Adrenal gland (tissue), 12 donors: ENCODE data around the gene SPATS2. TPM values are rescaled to one million over a fixed set of nuclear protein-coding genes. Genes with fewer than 3 reads are reported as not detected.

Experiments
- DNase-seq, 7 donors: peaks; one replicate each; pipeline ENCODE4 v3.0.0-alpha.2; 2019 to 2020
- H3K27ac ChIP-seq, 5 donors: fragments of 200-600 bp; sonication (generic) in 4 of 5; 1 replicate in 3 of 5; 2 replicates in 2 of 5; pipeline versions ENCODE4 v1.5.1 to v1.8.0; 2016 to 2020; ENCODE audit warnings: mild to moderate bottlenecking in 1 of 5
- H3K27me3 ChIP-seq: fragments of 200-600 bp; 2 replicates; pipeline ENCODE4 v1.8.0; 2021
- H3K36me3 ChIP-seq, 2 donors: fragments of 200-600 bp; replicated peaks in 1 of 2; 1 replicate in 1 of 2; 2 replicates in 1 of 2; pipeline versions ENCODE4 v1.5.1 to v1.8.0; 2018 to 2022
- H3K4me1 ChIP-seq, 2 donors: fragments of 200-600 bp; replicated peaks in 1 of 2; 1 replicate in 1 of 2; 2 replicates in 1 of 2; pipeline versions ENCODE4 v1.5.1 to v1.8.0; 2018 to 2021
- H3K4me3 ChIP-seq, 4 donors: fragments of 200-600 bp; sonication (generic) in 3 of 4; one replicate each; pipeline ENCODE4 v1.5.1; 2016 to 2018
- H3K9me3 ChIP-seq, 3 donors: fragments of 200-600 bp; sonication (generic) in 1 of 3; replicated peaks in 1 of 3; 1 replicate in 2 of 3; 2 replicates in 1 of 3; pipeline versions ENCODE4 v1.5.1 to v1.8.0; 2016 to 2021
- POLR2A ChIP-seq, 2 donors: fragments of 450-650 bp; IDR thresholded peaks; one replicate each; pipeline ENCODE4 v1.6.1; 2017; ENCODE audit warnings: antibody characterized with exemption in 2 of 2, mild to moderate bottlenecking in 2 of 2, moderate library complexity in 1 of 2
- WGBS, 4 donors: extraction: QIAGEN DNeasy Blood & Tissue Kit in 2 of 4; methylation state at CpG; one replicate each; pipeline versions ENCODE4 v1.1.5 to v1.1.7; 2013 to 2017; 5-methylcytosine and 5-hydroxymethylcytosine counted together
- intact Hi-C, 2 donors: fragments of 100-400 bp; cut with DNase I; formaldehyde crosslinking; loops; one replicate each; pipeline versions ENCODE4 v1.14.1 to v1.15.0; 2022 to 2023
- polyA plus RNA-seq, 3 donors: library from polyadenylated mRNA; stranded (reverse); fragments of 200-250 nt in 2 of 3; fragments of 350-450 nt in 1 of 3; fragmentation: Illumina TruSeq in 1 of 3; extraction: RNeasy Lipid Tissue Mini Kit (QIAGEN cat#74804) in 1 of 3; gene quantifications; one replicate each; pipeline ENCODE4 v1.2.3, GENCODE V29; 2013 to 2014
- small RNA-seq, 2 donors: library from RNA; depleted of rRNA; stranded (forward); fragments of <200 nt; gene quantifications; one replicate each; pipeline ENCODE3, GENCODE V24; 2016
- total RNA-seq, 9 donors: library from RNA; depleted of rRNA in 4 of 9; stranded (reverse); fragments of >200 nt in 4 of 9; fragments of 120-200 nt in 1 of 9; fragmentation: NEBNext Ultra II Directional in 1 of 9; extraction: Animal tissue kit (Norgen Biotek cat#: 25700) in 1 of 9; gene quantifications; one replicate each; pipeline versions ENCODE4 v1.1.0 to v1.2.4, GENCODE V29; 2013 to 2023
- TF ChIP-seq, protein P1 (sequence below), 6 experiments: fragments of 450-650 bp in 4 of 6; fragments of 200-600 bp in 2 of 6; sonication (generic) in 1 of 6; IDR thresholded peaks; 1 replicate in 5 of 6; 2 replicates in 1 of 6; pipeline versions ENCODE4 v1.5.1 to v1.8.0; 2016 to 2021; ENCODE audit warnings: antibody characterized with exemption in 6 of 6, mild to moderate bottlenecking in 2 of 6, moderate library complexity in 1 of 6
- donor health status: healthy with polysubstance abuse.
- donor health status: Bipolar disorder and iron deficiency.
- donor health status: DM: yes; HTN: yes; CAD: no.
- donor health status: DM: no; HTN: no; CAD: no.
- donor health status: DM: no; HTN: no; CAD: no.
- donor health status: DM: yes; HTN: yes; CAD: no.

SPATS2 gene
- total and polyA plus RNA-seq, 12 donors = 4.9 to 23.1 (median 15.1) TPM

DNA sequence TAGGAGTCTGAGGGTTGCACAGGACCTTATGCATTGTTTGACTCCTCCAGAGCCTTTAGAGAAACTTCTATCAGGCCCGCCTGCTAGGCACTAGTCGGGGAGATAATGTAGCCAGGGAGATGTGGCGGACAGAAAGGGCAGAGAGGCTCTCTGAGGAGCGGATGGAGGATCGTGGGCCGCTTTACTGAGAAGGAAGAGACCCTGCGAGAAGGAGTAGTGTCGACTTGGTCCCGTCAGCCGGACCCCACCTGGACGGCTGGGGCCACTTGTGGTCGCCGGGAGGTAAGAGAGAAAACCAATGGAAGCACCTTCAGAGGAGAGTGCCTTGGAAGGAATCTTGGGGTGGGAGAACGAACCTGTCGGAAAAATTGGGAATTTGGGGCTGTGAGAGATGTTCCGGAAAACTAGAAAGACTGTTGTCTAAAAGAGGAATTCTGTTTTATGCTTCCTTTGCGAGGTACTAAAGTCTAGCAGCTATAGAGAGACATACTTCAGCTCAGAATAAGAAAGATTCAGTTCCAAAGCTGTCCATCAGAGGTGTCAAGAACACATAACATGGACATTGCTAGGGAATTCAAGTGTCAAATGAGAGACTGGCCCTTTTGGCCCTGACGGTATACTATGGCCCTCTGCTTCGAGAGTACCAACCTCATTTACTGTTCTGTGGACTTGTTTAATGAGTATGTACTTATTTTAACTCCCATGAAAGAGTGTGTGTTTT lies 201.3 kb downstream of the SPATS2 start:
- TF ChIP-seq POLR2A (IDR thresholded peaks at IDR 0.05) = no peak
- TF ChIP-seq, protein P1, sequence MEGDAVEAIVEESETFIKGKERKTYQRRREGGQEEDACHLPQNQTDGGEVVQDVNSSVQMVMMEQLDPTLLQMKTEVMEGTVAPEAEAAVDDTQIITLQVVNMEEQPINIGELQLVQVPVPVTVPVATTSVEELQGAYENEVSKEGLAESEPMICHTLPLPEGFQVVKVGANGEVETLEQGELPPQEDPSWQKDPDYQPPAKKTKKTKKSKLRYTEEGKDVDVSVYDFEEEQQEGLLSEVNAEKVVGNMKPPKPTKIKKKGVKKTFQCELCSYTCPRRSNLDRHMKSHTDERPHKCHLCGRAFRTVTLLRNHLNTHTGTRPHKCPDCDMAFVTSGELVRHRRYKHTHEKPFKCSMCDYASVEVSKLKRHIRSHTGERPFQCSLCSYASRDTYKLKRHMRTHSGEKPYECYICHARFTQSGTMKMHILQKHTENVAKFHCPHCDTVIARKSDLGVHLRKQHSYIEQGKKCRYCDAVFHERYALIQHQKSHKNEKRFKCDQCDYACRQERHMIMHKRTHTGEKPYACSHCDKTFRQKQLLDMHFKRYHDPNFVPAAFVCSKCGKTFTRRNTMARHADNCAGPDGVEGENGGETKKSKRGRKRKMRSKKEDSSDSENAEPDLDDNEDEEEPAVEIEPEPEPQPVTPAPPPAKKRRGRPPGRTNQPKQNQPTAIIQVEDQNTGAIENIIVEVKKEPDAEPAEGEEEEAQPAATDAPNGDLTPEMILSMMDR (IDR thresholded peaks at IDR 0.05) = no peak
- DNase-seq = peak in 1 of 7 donors; percentile 8
- H3K27ac ChIP-seq = peak overlapping the region in 1 of 5 donors; percentile 95

More for the DNA sequence above, 201.3 kb downstream of the SPATS2 start:
- Histone ChIP-seq H3K9me3 (no peaks in the 10 kb centered on the region), H3K4me3 (peak overlapping the region; percentile 76 to 86 (median 80)), H3K27me3 (no peaks in the 10 kb centered on the region), H3K36me3 (peaks cover 0 to 25% of the 10 kb centered on the region in 2 donors), H3K4me1 (peaks cover 9 to 21% of the 10 kb centered on the region in 2 donors)
- 2 to 4% (median 2%) methylated on average over 19 of the region's 19 CpGs for WGBS, 4 donors
- intact Hi-C loops = no loop called here

Small RNA genes within 50 kb of the gene (small RNA-seq; reads per million reads assigned to genes)
- gene AC125611.1 = 0 reads per million in 2 donors

Other genes starting within 250 kb of the SPATS2 start
- gene TUBA1B, start 236.1 kb upstream of the SPATS2 start, total RNA-seq = 100 to 1,000 TPM; 174 to 705 (median 415) TPM
- gene TUBA1B, start 236.1 kb upstream of the SPATS2 start, polyA plus RNA-seq = 100 to 1,000 TPM; 190 to 830 (median 244) TPM
- gene TUBA1A, start 178.4 kb upstream of the SPATS2 start, total RNA-seq = 100 to 1,000 TPM in 7 of 9 donors, 10 to 100 TPM in 2; 59.1 to 315 (median 145) TPM
- 100 to 1,000 TPM in 1 of 3 donors, 10 to 100 TPM in 2; 64.7 to 235 (median 81.1) TPM for gene TUBA1A, start 178.4 kb upstream of the SPATS2 start, polyA plus RNA-seq
- gene TUBA1C, start 102.4 kb upstream of the SPATS2 start, total RNA-seq = 100 to 1,000 TPM in 5 of 9 donors, 10 to 100 TPM in 4; 30.1 to 158 (median 107) TPM
- gene TUBA1C, start 102.4 kb upstream of the SPATS2 start, polyA plus RNA-seq = 100 to 1,000 TPM in 1 of 3 donors, 10 to 100 TPM in 2; 43.7 to 292 (median 79.6) TPM
- gene PRPH, start 72.3 kb upstream of the SPATS2 start, total RNA-seq = 10 to 100 TPM in 1 of 9 donors, 1 to 10 TPM in 3, under 1 TPM in 2, not detected in 3; 0.16 to 16.5 (median 3.5) TPM
- gene PRPH, start 72.3 kb upstream of the SPATS2 start, polyA plus RNA-seq = 10 to 100 TPM in 1 of 3 donors, 1 to 10 TPM in 2; 5.9 to 27.8 (median 9.6) TPM
- gene TROAP, start 44.2 kb upstream of the SPATS2 start, total RNA-seq = 1 to 10 TPM in 7 of 9 donors, under 1 TPM in 1, not detected in 1; 0.53 to 9.5 (median 1.9) TPM
- gene TROAP, start 44.2 kb upstream of the SPATS2 start, polyA plus RNA-seq = 1 to 10 TPM; 1.1 to 1.8 (median 1.1) TPM
- under 1 TPM in 2 of 9 donors, not detected in 7; 0.14 to 0.20 TPM for gene C1QL4, start 30.3 kb upstream of the SPATS2 start, total RNA-seq
- gene C1QL4, start 30.3 kb upstream of the SPATS2 start, polyA plus RNA-seq = not detected
- gene DNAJC22, start 20.6 kb upstream of the SPATS2 start, total RNA-seq = 1 to 10 TPM in 2 of 9 donors, under 1 TPM in 7; 0.55 to 2.9 (median 0.74) TPM
- under 1 TPM; 0.40 to 0.51 (median 0.48) TPM for gene DNAJC22, start 20.6 kb upstream of the SPATS2 start, polyA plus RNA-seq
- gene KCNH3, start 171.6 kb downstream of the SPATS2 start, total RNA-seq = 1 to 10 TPM in 7 of 9 donors, under 1 TPM in 2; 0.22 to 9.6 (median 2.3) TPM
- gene KCNH3, start 171.6 kb downstream of the SPATS2 start, polyA plus RNA-seq = 10 to 100 TPM in 2 of 3 donors, under 1 TPM in 1; 0.07 to 18.9 (median 18.1) TPM
- gene MCRS1, start 200.7 kb downstream of the SPATS2 start, total RNA-seq = 10 to 100 TPM; 35.3 to 66.0 (median 52.3) TPM
- 10 to 100 TPM; 28.3 to 98.1 (median 81.3) TPM for gene MCRS1, start 200.7 kb downstream of the SPATS2 start, polyA plus RNA-seq
- gene FAM186B, start 238.2 kb downstream of the SPATS2 start, total RNA-seq = 1 to 10 TPM in 5 of 9 donors, under 1 TPM in 3, not detected in 1; 0.39 to 2.3 (median 1.1) TPM
- 1 to 10 TPM in 1 of 3 donors, under 1 TPM in 2; 0.29 to 1.3 (median 0.37) TPM for gene FAM186B, start 238.2 kb downstream of the SPATS2 start, polyA plus RNA-seq